IgD-negative memory B cell (primary cell): ENCODE data around the gene PDZD2. TPM values are rescaled to one million over a fixed set of nuclear protein-coding genes. Genes with fewer than 3 reads are reported as not detected.
"Not testable (repeated sequence)": the region's sequence is repeated elsewhere in the genome, so short reads cannot be mapped to it uniquely, and the experiment has no call there.

Experiments
- H3K27ac Mint-ChIP-seq, 3 donors: one replicate each; pipeline ENCODE4 v1.8.0; 2020 to 2022; ENCODE audit warnings: mild to moderate bottlenecking in 3 of 3, mixed read lengths in 3 of 3, moderate library complexity in 1 of 3
- H3K27me3 Mint-ChIP-seq: one replicate; pipeline ENCODE4 v1.8.0; 2021; ENCODE audit warnings: mixed read lengths
- H3K36me3 Mint-ChIP-seq: one replicate; pipeline ENCODE4 v1.8.0; 2020; ENCODE audit warnings: mild to moderate bottlenecking, mixed read lengths
- H3K4me1 Mint-ChIP-seq, 3 donors: one replicate each; pipeline ENCODE4 v1.8.0; 2020 to 2022; ENCODE audit warnings: mixed read lengths in 3 of 3, mild to moderate bottlenecking in 1 of 3
- H3K4me3 Mint-ChIP-seq, 4 donors: one replicate each; pipeline ENCODE4 v1.8.0; 2020 to 2022; ENCODE audit warnings: mild to moderate bottlenecking in 4 of 4, mixed read lengths in 4 of 4, moderate library complexity in 3 of 4
- H3K9me3 Mint-ChIP-seq, 3 donors: one replicate each; pipeline ENCODE4 v1.8.0; 2020 to 2021; ENCODE audit warnings: mixed read lengths in 3 of 3, mild to moderate bottlenecking in 1 of 3
- polyA plus RNA-seq: library from polyadenylated mRNA; unstranded; fragments of 300-500 nt; fragmentation: Illumina TruSeq; gene quantifications from one replicate; pipeline ENCODE4 v1.2.3, GENCODE V29; 2021

Gene PDZD2
- polyA plus RNA-seq, 1 donor from 2014 or later: 0.16 TPM

- Mint-ChIP-seq H3K4me3 (no peak overlapping the region), H3K4me1 (no peaks in the 10 kb centered on the region), H3K9me3 (no peaks in the 10 kb centered on the region), H3K27me3 (peaks cover under 1% of the 10 kb centered on the region), H3K36me3 (peaks cover 3% of the 10 kb centered on the region), H3K27ac (no peak overlapping the region)
Measured at GRCh38 chr5:31651241-31651640, 12.3 kb downstream of the PDZD2 start.

GRCh38 chr5:31655491-31655890 lies 16.6 kb downstream of the PDZD2 start:
- Mint-ChIP-seq H3K9me3 (peaks cover 0 to 4% (median 4%) of the 10 kb centered on the region in 3 donors), H3K27ac (no peak overlapping the region), H3K4me3 (no peak overlapping the region), H3K4me1 (no peaks in the 10 kb centered on the region), H3K27me3 (peaks cover 6% of the 10 kb centered on the region), H3K36me3 (peaks cover 2% of the 10 kb centered on the region)

GRCh38 chr5:31656806-31657205 lies 17.9 kb downstream of the PDZD2 start:
- H3K36me3 Mint-ChIP-seq: peaks cover 2% of the 10 kb centered on the region
- H3K27ac Mint-ChIP-seq: no peak overlapping the region
- H3K4me3 Mint-ChIP-seq: no peak overlapping the region
- H3K4me1 Mint-ChIP-seq: no peaks in the 10 kb centered on the region
- peaks cover 0 to 7% (median 4%) of the 10 kb centered on the region in 3 donors for H3K9me3 Mint-ChIP-seq
- H3K27me3 Mint-ChIP-seq: peaks cover 6% of the 10 kb centered on the region

GRCh38 chr5:31657315-31657979 lies 18.5 kb downstream of the PDZD2 start:
- Mint-ChIP-seq H3K4me1 (no peaks in the 10 kb centered on the region), H3K27ac (no peak overlapping the region), H3K36me3 (peaks cover 2% of the 10 kb centered on the region), H3K4me3 (no peak overlapping the region), H3K9me3 (peaks cover 0 to 7% (median 4%) of the 10 kb centered on the region in 3 donors), H3K27me3 (peaks cover 6% of the 10 kb centered on the region)

GRCh38 chr5:31661257-31661656 lies 22.3 kb downstream of the PDZD2 start:
- Mint-ChIP-seq H3K4me1 (no peaks in the 10 kb centered on the region), H3K9me3 (peaks cover 0 to 12% (median 4%) of the 10 kb centered on the region in 3 donors), H3K27ac (no peak overlapping the region), H3K4me3 (no peak overlapping the region), H3K27me3 (peaks cover 9% of the 10 kb centered on the region), H3K36me3 (no peaks in the 10 kb centered on the region)

- peaks cover 7% of the 10 kb centered on the region for H3K27me3 Mint-ChIP-seq
- H3K36me3 Mint-ChIP-seq: no peaks in the 10 kb centered on the region
- no peak overlapping the region for H3K27ac Mint-ChIP-seq
- H3K9me3 Mint-ChIP-seq: peaks cover 0 to 12% (median 4%) of the 10 kb centered on the region in 3 donors
- no peaks in the 10 kb centered on the region for H3K4me1 Mint-ChIP-seq
- H3K4me3 Mint-ChIP-seq: no peak overlapping the region
Measured at GRCh38 chr5:31663519-31663918, 24.6 kb downstream of the PDZD2 start.

GRCh38 chr5:31664566-31664965 lies 25.6 kb downstream of the PDZD2 start:
- peaks cover 0 to 8% (median 0%) of the 10 kb centered on the region in 3 donors for H3K9me3 Mint-ChIP-seq
- no peaks in the 10 kb centered on the region for H3K36me3 Mint-ChIP-seq
- no peaks in the 10 kb centered on the region for H3K4me1 Mint-ChIP-seq
- H3K27ac Mint-ChIP-seq: no peak overlapping the region
- H3K27me3 Mint-ChIP-seq: peaks cover 4% of the 10 kb centered on the region
- H3K4me3 Mint-ChIP-seq: no peak overlapping the region

- peak overlapping the region in 1 of 3 donors; percentile 62 for H3K27ac Mint-ChIP-seq
- H3K4me1 Mint-ChIP-seq: no peaks in the 10 kb centered on the region
- H3K4me3 Mint-ChIP-seq: no peak overlapping the region
- peaks cover 5% of the 10 kb centered on the region for H3K27me3 Mint-ChIP-seq
- no peaks in the 10 kb centered on the region for H3K36me3 Mint-ChIP-seq
- H3K9me3 Mint-ChIP-seq: peaks cover 4 to 7% (median 5%) of the 10 kb centered on the region in 3 donors
Measured at GRCh38 chr5:31671339-31671741, 32.4 kb downstream of the PDZD2 start.

GRCh38 chr5:31674371-31674951 lies 35.5 kb downstream of the PDZD2 start:
- Mint-ChIP-seq H3K4me3 (no peak overlapping the region), H3K36me3 (no peaks in the 10 kb centered on the region), H3K27me3 (peaks cover 5% of the 10 kb centered on the region), H3K27ac (no peak overlapping the region), H3K4me1 (no peaks in the 10 kb centered on the region), H3K9me3 (peaks cover 4 to 7% (median 5%) of the 10 kb centered on the region in 3 donors)

- H3K27ac Mint-ChIP-seq: no peak overlapping the region
- H3K4me3 Mint-ChIP-seq: no peak overlapping the region
- no peaks in the 10 kb centered on the region for H3K4me1 Mint-ChIP-seq
- H3K36me3 Mint-ChIP-seq: no peaks in the 10 kb centered on the region
- peaks cover 4 to 7% (median 5%) of the 10 kb centered on the region in 3 donors for H3K9me3 Mint-ChIP-seq
- H3K27me3 Mint-ChIP-seq: peaks cover 5% of the 10 kb centered on the region
Measured at GRCh38 chr5:31675472-31675871, 36.5 kb downstream of the PDZD2 start.

- peaks cover 3 to 6% (median 5%) of the 10 kb centered on the region in 3 donors for H3K9me3 Mint-ChIP-seq
- H3K36me3 Mint-ChIP-seq: no peaks in the 10 kb centered on the region
- peaks cover 4% of the 10 kb centered on the region for H3K27me3 Mint-ChIP-seq
- no peak overlapping the region for H3K4me3 Mint-ChIP-seq
- H3K4me1 Mint-ChIP-seq: no peaks in the 10 kb centered on the region
- no peak overlapping the region for H3K27ac Mint-ChIP-seq
Measured at GRCh38 chr5:31678180-31678579, 39.2 kb downstream of the PDZD2 start.

GRCh38 chr5:31680528-31680927 lies 41.6 kb downstream of the PDZD2 start:
- Mint-ChIP-seq H3K27me3 (peaks cover 4% of the 10 kb centered on the region), H3K9me3 (no peaks in the 10 kb centered on the region), H3K27ac (no peak overlapping the region), H3K36me3 (no peaks in the 10 kb centered on the region), H3K4me3 (no peak overlapping the region), H3K4me1 (no peaks in the 10 kb centered on the region)

- Mint-ChIP-seq H3K27me3 (peaks cover 3% of the 10 kb centered on the region), H3K4me3 (no peak overlapping the region), H3K27ac (no peak overlapping the region)
Measured at GRCh38 chr5:31682025-31682424, 43.1 kb downstream of the PDZD2 start.

GRCh38 chr5:31682851-31683250 lies 43.9 kb downstream of the PDZD2 start:
- H3K27me3 Mint-ChIP-seq: peaks cover 3% of the 10 kb centered on the region
- H3K4me1 Mint-ChIP-seq: no peaks in the 10 kb centered on the region
- no peak overlapping the region for H3K27ac Mint-ChIP-seq
- H3K9me3 Mint-ChIP-seq: no peaks in the 10 kb centered on the region
- no peak overlapping the region for H3K4me3 Mint-ChIP-seq
- H3K36me3 Mint-ChIP-seq: no peaks in the 10 kb centered on the region

More at GRCh38 chr5:31682025-31682424, 43.1 kb downstream of the PDZD2 start:
- no peaks in the 10 kb centered on the region for H3K4me1 Mint-ChIP-seq
- no peaks in the 10 kb centered on the region for H3K9me3 Mint-ChIP-seq
- no peaks in the 10 kb centered on the region for H3K36me3 Mint-ChIP-seq

GRCh38 chr5:31688515-31689092 lies 49.7 kb downstream of the PDZD2 start:
- no peaks in the 10 kb centered on the region for H3K36me3 Mint-ChIP-seq
- H3K27ac Mint-ChIP-seq: no peak overlapping the region
- H3K4me1 Mint-ChIP-seq: no peaks in the 10 kb centered on the region
- peaks cover 0 to 2% (median 0%) of the 10 kb centered on the region in 3 donors for H3K9me3 Mint-ChIP-seq
- no peak overlapping the region for H3K4me3 Mint-ChIP-seq
- H3K27me3 Mint-ChIP-seq: no peaks in the 10 kb centered on the region

- not testable (repeated sequence) for H3K4me1 Mint-ChIP-seq, H3K27me3 Mint-ChIP-seq, H3K4me3 Mint-ChIP-seq, H3K9me3 Mint-ChIP-seq, H3K27ac Mint-ChIP-seq, H3K36me3 Mint-ChIP-seq
Measured at GRCh38 chr5:31691408-31691807, 52.5 kb downstream of the PDZD2 start.
